GM12801 (cell line): Measurements from ENCODE around the gene DTX3L.

Experiments
- CTCF ChIP-seq: IDR thresholded peaks from one replicate; pipeline ENCODE4 v1.5.1; 2011; ENCODE audit warnings: control low read depth; ENCODE audit not compliant: insufficient read length; ENCODE audit errors: extremely low read depth

DTX3L gene

GRCh38 chr3:122548076-122548475 lies 16.1 kb upstream of the DTX3L start:
- no peak for TF ChIP-seq CTCF

- TF ChIP-seq CTCF, result no peak
Measured at GRCh38 chr3:122548619-122549018, 15.5 kb upstream of the DTX3L start.

DNA sequence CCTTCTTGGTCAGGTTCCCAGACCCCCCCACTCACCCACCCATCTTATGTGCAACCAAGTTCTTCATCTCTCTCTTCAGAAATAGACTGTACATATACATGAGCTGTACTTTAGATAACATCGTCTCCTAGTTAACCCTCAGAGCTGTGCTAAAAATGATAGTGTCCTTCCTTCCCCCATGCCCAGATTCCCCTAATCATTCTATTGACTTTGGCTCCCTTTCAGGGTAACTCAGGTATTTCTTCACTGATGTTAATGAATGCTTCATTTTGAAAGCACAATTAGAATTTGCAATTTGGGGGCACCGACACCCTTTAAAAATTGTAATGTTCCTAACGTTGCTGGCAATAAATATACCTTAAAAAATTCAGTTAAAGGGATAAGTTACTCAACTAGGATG lies 11.0 kb upstream of the DTX3L start:
- no peak for TF ChIP-seq CTCF

- no peak for TF ChIP-seq CTCF
Measured at GRCh38 chr3:122555275-122556071, 8.7 kb upstream of the DTX3L start.

GRCh38 chr3:122557356-122557755 lies 6.8 kb upstream of the DTX3L start:
- no peak for TF ChIP-seq CTCF

- no peak for TF ChIP-seq CTCF
Measured at GRCh38 chr3:122558605-122559004, 5.5 kb upstream of the DTX3L start.

GRCh38 chr3:122559906-122560305 lies 4.2 kb upstream of the DTX3L start:
- TF ChIP-seq CTCF, result no peak

DNA sequence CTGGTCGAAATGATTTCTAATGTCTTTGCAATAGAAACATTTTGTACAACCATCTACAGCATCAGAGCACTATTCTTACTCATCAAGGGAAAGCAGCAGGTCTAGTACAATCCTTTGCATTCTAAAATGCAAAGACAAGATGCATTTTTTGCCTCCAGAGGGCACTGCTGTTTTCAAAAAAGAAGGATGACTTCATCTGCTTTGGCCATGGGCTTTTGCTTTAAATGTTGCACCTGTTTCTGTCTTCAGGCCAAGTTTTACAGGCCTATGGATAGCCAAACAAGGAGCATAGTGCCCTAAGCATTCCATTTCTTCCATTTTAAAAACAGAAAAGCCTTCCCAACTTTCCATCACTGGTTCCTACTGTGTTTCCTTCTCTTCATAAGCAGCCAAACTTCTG lies 3.5 kb upstream of the DTX3L start:
- TF ChIP-seq CTCF, result no peak
